DOHH2 (cell line): ENCODE results near the gene ITGA11.

Experiments
- H3F3A ChIP-seq: fragments of 200-600 bp; sonication (generic), shearing (Covaris generic); 2 replicates; pipeline ENCODE4 v1.6.0; 2016; ENCODE audit warnings: antibody characterized with exemption, mild to moderate bottlenecking; ENCODE audit not compliant: control insufficient read depth, insufficient read depth
- H3K27ac ChIP-seq: fragments of 200-600 bp; sonication (generic); 2 replicates; pipeline ENCODE4 v1.5.1; 2014; ENCODE audit warnings: low read depth, mild to moderate bottlenecking, low read length, moderate library complexity
- H3K27me3 ChIP-seq: fragments of 200-600 bp; sonication (generic); 2 replicates; pipeline ENCODE4 v1.6.1; 2014; ENCODE audit warnings: mild to moderate bottlenecking, low read length, mixed read lengths; ENCODE audit not compliant: control insufficient read depth
- H3K36me3 ChIP-seq: fragments of 200-600 bp; sonication (generic); 2 replicates; pipeline ENCODE4 v1.6.1; 2014; ENCODE audit warnings: mild to moderate bottlenecking, low read length, moderate library complexity, mixed read lengths; ENCODE audit not compliant: control insufficient read depth
- H3K4me1 ChIP-seq: fragments of 200-600 bp; sonication (generic); 2 replicates; pipeline ENCODE4 v1.6.1; 2014; ENCODE audit warnings: mild to moderate bottlenecking, low read length, mixed read lengths; ENCODE audit not compliant: control insufficient read depth
- H3K4me2 ChIP-seq: fragments of 200-600 bp; sonication (generic); 2 replicates; pipeline ENCODE4 v1.6.0; 2014; ENCODE audit warnings: mild to moderate bottlenecking, low read length, moderate library complexity
- H3K4me3 ChIP-seq: fragments of 200-600 bp; sonication (generic); 2 replicates; pipeline ENCODE4 v1.5.1; 2014; ENCODE audit warnings: mild to moderate bottlenecking, low read length, mixed read lengths
- H3K79me2 ChIP-seq: fragments of 200-600 bp; sonication (generic); 2 replicates; pipeline ENCODE4 v1.6.1; 2014; ENCODE audit warnings: mild to moderate bottlenecking, low read length, mixed read lengths; ENCODE audit not compliant: control insufficient read depth
- H3K9me2 ChIP-seq: fragments of 200-600 bp; sonication (generic); replicated peaks from 2 replicates; pipeline ENCODE4 v1.6.1; 2014; ENCODE audit warnings: mild to moderate bottlenecking, low read length, mixed read lengths; ENCODE audit not compliant: control insufficient read depth
- H3K9me3 ChIP-seq: fragments of 200-600 bp; sonication (generic); 2 replicates; pipeline ENCODE4 v1.6.1; 2014; ENCODE audit warnings: antibody characterized with exemption, low read length, mixed read lengths; ENCODE audit not compliant: control insufficient read depth, insufficient read depth
- H4K20me1 ChIP-seq: fragments of 200-600 bp; sonication (generic); 2 replicates; pipeline ENCODE4 v1.6.0; 2014; ENCODE audit warnings: low read depth, mild to moderate bottlenecking, antibody characterized with exemption, low read length, moderate library complexity; ENCODE audit not compliant: control insufficient read depth, insufficient read depth
- EZH2phosphoT487 ChIP-seq: fragments of 200-600 bp; sonication (generic); IDR thresholded peaks from 2 replicates; pipeline ENCODE4 v1.6.1; 2017; ENCODE audit warnings: borderline replicate concordance, mild to moderate bottlenecking, antibody characterized with exemption, low read length, moderate library complexity, mixed read lengths
- TF ChIP-seq, protein P1 (sequence below): fragments of 200-600 bp; sonication (generic); IDR thresholded peaks from one replicate; pipeline ENCODE4 v1.5.1; 2014; ENCODE audit warnings: antibody characterized with exemption, mild to moderate bottlenecking, low read depth, low read length; ENCODE audit not compliant: poor library complexity, severe bottlenecking

Gene ITGA11

DNA sequence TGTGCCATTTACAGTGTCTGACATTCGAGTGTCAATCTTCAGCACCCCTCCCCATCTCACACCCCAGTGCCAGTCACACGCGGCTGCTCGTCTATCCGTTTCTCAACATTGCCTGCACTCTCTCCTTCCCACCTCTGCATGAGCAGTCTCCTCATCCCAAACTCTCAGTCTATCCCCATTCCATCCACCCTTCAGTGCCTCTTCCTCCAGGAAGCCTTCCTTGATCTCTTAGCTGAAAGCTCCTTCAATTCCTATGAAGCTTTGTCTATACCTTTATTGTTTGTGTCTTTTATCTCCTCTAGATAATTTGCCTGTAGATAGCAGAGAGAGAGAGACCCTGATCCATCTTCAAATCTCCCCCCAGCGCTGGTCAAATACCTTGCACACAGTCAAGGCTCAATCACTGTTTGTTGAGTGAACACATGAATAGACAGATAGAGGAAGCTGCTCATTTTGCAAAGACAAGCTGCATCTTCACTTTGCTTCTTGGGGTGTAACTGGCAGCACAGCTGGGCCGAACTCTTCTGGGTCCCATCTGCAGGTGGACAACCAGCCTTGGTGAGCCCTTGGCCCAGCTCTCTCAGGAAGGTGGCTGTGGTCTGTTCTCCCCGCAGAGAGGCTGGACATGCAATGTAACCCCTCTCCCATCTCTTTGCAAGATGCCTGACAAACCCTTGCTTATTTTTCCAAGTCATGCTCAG lies 52.8 kb downstream of the ITGA11 start:
- TF ChIP-seq, protein P1, sequence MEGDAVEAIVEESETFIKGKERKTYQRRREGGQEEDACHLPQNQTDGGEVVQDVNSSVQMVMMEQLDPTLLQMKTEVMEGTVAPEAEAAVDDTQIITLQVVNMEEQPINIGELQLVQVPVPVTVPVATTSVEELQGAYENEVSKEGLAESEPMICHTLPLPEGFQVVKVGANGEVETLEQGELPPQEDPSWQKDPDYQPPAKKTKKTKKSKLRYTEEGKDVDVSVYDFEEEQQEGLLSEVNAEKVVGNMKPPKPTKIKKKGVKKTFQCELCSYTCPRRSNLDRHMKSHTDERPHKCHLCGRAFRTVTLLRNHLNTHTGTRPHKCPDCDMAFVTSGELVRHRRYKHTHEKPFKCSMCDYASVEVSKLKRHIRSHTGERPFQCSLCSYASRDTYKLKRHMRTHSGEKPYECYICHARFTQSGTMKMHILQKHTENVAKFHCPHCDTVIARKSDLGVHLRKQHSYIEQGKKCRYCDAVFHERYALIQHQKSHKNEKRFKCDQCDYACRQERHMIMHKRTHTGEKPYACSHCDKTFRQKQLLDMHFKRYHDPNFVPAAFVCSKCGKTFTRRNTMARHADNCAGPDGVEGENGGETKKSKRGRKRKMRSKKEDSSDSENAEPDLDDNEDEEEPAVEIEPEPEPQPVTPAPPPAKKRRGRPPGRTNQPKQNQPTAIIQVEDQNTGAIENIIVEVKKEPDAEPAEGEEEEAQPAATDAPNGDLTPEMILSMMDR = no peak
- TF ChIP-seq EZH2phosphoT487 = no peak
- Histone ChIP-seq H3K27me3 (no peaks in the 10 kb centered on the region), H3K36me3 (no peaks in the 10 kb centered on the region), H3K4me3 (no peak overlapping the region), H3K27ac (no peak overlapping the region), H3K9me2 (no peaks in the 10 kb centered on the region), H3K4me1 (peaks cover 6% of the 10 kb centered on the region), H3K9me3 (0 out of 2 replicates have a peak, but pooled peaks cover 3% of the 10 kb centered on the region), H3K4me2 (no peak overlapping the region), H3F3A (no peaks in the 10 kb centered on the region), H4K20me1 (no peaks in the 10 kb centered on the region), H3K79me2 (no peaks in the 10 kb centered on the region)

DNA sequence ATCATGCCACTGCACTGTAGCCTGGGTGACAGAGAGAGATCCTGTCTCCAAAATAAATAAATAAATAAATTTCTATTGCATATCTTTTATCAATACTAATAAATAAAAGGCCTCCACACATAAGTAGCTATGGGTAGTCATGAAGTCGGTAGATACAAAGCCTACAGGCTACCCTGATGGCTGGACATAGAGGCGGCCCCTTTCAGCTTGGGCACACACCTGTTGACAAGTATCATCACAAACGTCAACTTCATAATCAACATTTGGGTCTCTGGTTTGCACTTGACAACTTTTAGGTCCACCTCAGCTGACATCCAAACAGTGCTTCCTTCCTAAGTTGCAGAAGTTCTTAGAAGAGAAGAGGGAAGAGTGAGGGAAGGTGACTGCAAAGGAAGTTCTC lies 53.4 kb downstream of the ITGA11 start:
- 0 out of 2 replicates have a peak, but pooled peaks cover 3% of the 10 kb centered on the region for H3K9me3 ChIP-seq
- no peaks in the 10 kb centered on the region for H4K20me1 ChIP-seq
- no peaks in the 10 kb centered on the region for H3K9me2 ChIP-seq
- H3K4me2 ChIP-seq = no peak overlapping the region
- no peaks in the 10 kb centered on the region for H3F3A ChIP-seq
- TF ChIP-seq, protein P1 = no peak
- no peak for TF ChIP-seq EZH2phosphoT487
- H3K4me3 ChIP-seq = no peak overlapping the region
- H3K4me1 ChIP-seq = peaks cover 6% of the 10 kb centered on the region
- H3K27me3 ChIP-seq = no peaks in the 10 kb centered on the region
- H3K79me2 ChIP-seq = no peaks in the 10 kb centered on the region
- H3K27ac ChIP-seq = no peak overlapping the region
- no peaks in the 10 kb centered on the region for H3K36me3 ChIP-seq

DNA sequence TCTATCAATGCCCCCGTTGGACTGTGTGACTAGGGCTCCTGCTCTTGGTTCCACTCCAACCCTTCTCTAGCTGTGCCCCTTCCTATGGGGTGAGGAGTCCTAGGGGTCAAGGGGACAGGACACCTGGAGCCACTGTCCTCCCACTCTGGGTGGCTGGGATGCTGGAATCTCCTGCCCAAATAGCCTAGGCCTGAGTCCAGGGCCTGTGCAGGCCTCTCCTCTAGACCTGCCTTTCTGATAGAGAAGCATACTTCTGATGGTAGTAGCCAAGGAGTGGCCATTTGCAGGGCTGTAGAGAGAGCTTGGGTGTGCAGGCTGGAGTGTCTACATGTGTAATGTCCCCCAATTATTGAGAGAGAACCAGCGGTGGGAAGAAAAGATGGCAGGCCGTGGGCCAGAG lies 54.2 kb downstream of the ITGA11 start:
- Histone ChIP-seq H3K9me2 (no peaks in the 10 kb centered on the region), H3K4me3 (no peak overlapping the region), H3K79me2 (no peaks in the 10 kb centered on the region), H3K4me1 (peaks cover 6% of the 10 kb centered on the region), H3K27me3 (no peaks in the 10 kb centered on the region), H4K20me1 (no peaks in the 10 kb centered on the region), H3K9me3 (no peaks in the 10 kb centered on the region), H3K4me2 (no peak overlapping the region), H3K36me3 (no peaks in the 10 kb centered on the region), H3F3A (no peaks in the 10 kb centered on the region), H3K27ac (no peak overlapping the region)
- TF ChIP-seq, protein P1 = no peak
- no peak for TF ChIP-seq EZH2phosphoT487
